GM12873 (cell line): ENCODE results near the gene EDARADD.

ENCODE experiments used
- CTCF ChIP-seq: IDR thresholded peaks from 2 replicates; pipeline ENCODE4 v1.5.1; 2012; ENCODE audit warnings: low read depth, mild to moderate bottlenecking, moderate library complexity, low read length, control low read depth; ENCODE audit not compliant: insufficient read depth; ENCODE audit errors: missing control alignments

EDARADD gene

GRCh38 chr1:236377832-236378535 is 16.1 kb upstream of the EDARADD start:
- no peak for TF ChIP-seq CTCF

GRCh38 chr1:236381565-236382158 is 12.4 kb upstream of the EDARADD start:
- TF ChIP-seq CTCF = no peak

GRCh38 chr1:236388332-236388731 is 5.8 kb upstream of the EDARADD start:
- TF ChIP-seq CTCF = no peak

GRCh38 chr1:236389253-236389652 is 4.8 kb upstream of the EDARADD start:
- TF ChIP-seq CTCF = no peak

- no peak for TF ChIP-seq CTCF
These were observed 3.1 kb upstream of the EDARADD start for GRCh38 chr1:236391008-236391407.

- TF ChIP-seq CTCF = no peak
These were observed 1.9 kb upstream of the EDARADD start for GRCh38 chr1:236392182-236392581.

GRCh38 chr1:236394879-236395229 is 768 bp downstream of the EDARADD start:
- TF ChIP-seq CTCF = no peak
